HCT116 (cell line): ENCODE measurements around the gene ZNF548.

Experiments
- EZH2 ChIP-seq: fragments of 200-600 bp; sonication (generic); IDR thresholded peaks from 2 replicates; pipeline ENCODE4 v1.6.1; 2017; ENCODE audit warnings: antibody characterized with exemption, mixed run types
- POLR2AphosphoS5 ChIP-seq: IDR thresholded peaks from 2 replicates; pipeline ENCODE4 v1.6.1; 2011; ENCODE audit warnings: mild to moderate bottlenecking, low read depth, low read length, moderate library complexity
- SIN3A ChIP-seq: IDR thresholded peaks from 2 replicates; pipeline ENCODE4 v1.6.1; 2012; ENCODE audit warnings: low read depth
- SRF ChIP-seq: IDR thresholded peaks from 2 replicates; pipeline ENCODE4 v1.6.1; 2012; ENCODE audit warnings: low read depth

GRCh38 chr19:57382806-57383488 is 6.7 kb upstream of the ZNF548 start:
- TF ChIP-seq SRF (no peak), EZH2 (no peak), POLR2AphosphoS5 (no peak), SIN3A (no peak)
